Lung (tissue), 12 donors: ENCODE measurements around the gene TIGD3. TPM values are rescaled to one million over a fixed set of nuclear protein-coding genes. Genes with fewer than 3 reads are reported as not detected.
"Not testable (repeated sequence)": the region's sequence is repeated elsewhere in the genome, so short reads cannot be mapped to it uniquely, and the experiment has no call there.

Source experiments
- ATAC-seq: fragments of 200-7000 bp; cut with Tn5 transposase; one replicate; pipeline ENCODE4 v1.9.1; 2020; ENCODE audit warnings: moderate number of reproducible peaks; ENCODE audit not compliant: insufficient read depth, low FRiP score
- DNase-seq, 3 donors: peaks; one replicate each; pipeline ENCODE4 v3.0.0-alpha.2; 2013 to 2017
- H3K27ac ChIP-seq, 2 donors: one replicate each; pipeline ENCODE4 v1.5.1; 2013; ENCODE audit warnings: mild to moderate bottlenecking in 2 of 2, moderate library complexity in 2 of 2, control low read depth in 1 of 2, inconsistent platforms in 1 of 2, low read depth in 1 of 2, low read length in 1 of 2
- H3K27me3 ChIP-seq, 3 donors: one replicate each; pipeline ENCODE4 v1.5.1; 2013; ENCODE audit warnings: low read length in 2 of 3; ENCODE audit not compliant: control insufficient read depth in 3 of 3, insufficient read depth in 3 of 3
- H3K36me3 ChIP-seq, 4 donors: one replicate each; pipeline ENCODE4 v1.5.1; 2013; ENCODE audit warnings: low read length in 4 of 4, mild to moderate bottlenecking in 1 of 4, moderate library complexity in 1 of 4; ENCODE audit not compliant: control insufficient read depth in 4 of 4, insufficient read depth in 4 of 4
- H3K4me1 ChIP-seq, 5 donors: one replicate each; pipeline ENCODE4 v1.5.1; 2013; ENCODE audit warnings: low read length in 5 of 5, mild to moderate bottlenecking in 2 of 5, moderate library complexity in 1 of 5; ENCODE audit not compliant: control insufficient read depth in 5 of 5, insufficient read depth in 5 of 5
- H3K4me3 ChIP-seq: one replicate; pipeline ENCODE4 v1.5.1; 2013; ENCODE audit warnings: mild to moderate bottlenecking, control low read depth, moderate library complexity
- H3K9ac ChIP-seq, 2 donors: one replicate each; pipeline ENCODE4 v1.5.1; 2013; ENCODE audit warnings: low read length in 2 of 2, control low read depth in 1 of 2; ENCODE audit not compliant: insufficient read depth in 1 of 2
- H3K9me3 ChIP-seq, 4 donors: one replicate each; pipeline ENCODE4 v1.5.1; 2013; ENCODE audit warnings: low read length in 3 of 4, mild to moderate bottlenecking in 1 of 4, moderate library complexity in 1 of 4; ENCODE audit not compliant: control insufficient read depth in 4 of 4, insufficient read depth in 3 of 4
- WGBS, 2 donors: extraction: QIAGEN DNeasy Blood & Tissue Kit; methylation state at CpG; one replicate each; pipeline ENCODE4 v1.1.7; 2013; 5-methylcytosine and 5-hydroxymethylcytosine counted together
- polyA plus RNA-seq, 2 donors: library from polyadenylated mRNA; stranded (reverse); fragments of 200-250 nt; gene quantifications; one replicate each; pipeline ENCODE4 v1.2.1, GENCODE V29; 2013
- total RNA-seq, 2 donors: library from RNA; depleted of rRNA in 1 of 2; stranded (reverse); fragments of >200 nt in 1 of 2; gene quantifications; one replicate each; pipeline ENCODE4 v1.2.1, GENCODE V29; 2014 to 2021
- TF ChIP-seq, protein P1 (sequence below): IDR thresholded peaks from 2 replicates; pipeline ENCODE4 v1.5.1; 2012; ENCODE audit warnings: mild to moderate bottlenecking; ENCODE audit errors: control extremely low read depth, extremely low read depth
- donor health status: control.
- donor health status: control.
- donor health status: Bipolar disorder and iron deficiency.
- donor health status: healthy.
- donor health status: DM: yes; HTN: yes; CAD: no.

Gene TIGD3
- total and polyA plus RNA-seq, 4 donors = 0.21 to 0.27 (median 0.24) TPM; not detected in 1

GRCh38 chr11:65329478-65329877 lies 25.1 kb upstream of the TIGD3 start:
- DNase-seq (no peak), ATAC-seq (no peak)
- Histone ChIP-seq H3K36me3 (no peaks in the 10 kb centered on the region), H3K4me1 (peaks cover 0 to 6% (median 0%) of the 10 kb centered on the region in 5 donors), H3K27me3 (no peaks in the 10 kb centered on the region), H3K4me3 (no peak overlapping the region), H3K27ac (no peak overlapping the region), H3K9me3 (no peaks in the 10 kb centered on the region), H3K9ac (no peak overlapping the region)
- TF ChIP-seq, protein P1, sequence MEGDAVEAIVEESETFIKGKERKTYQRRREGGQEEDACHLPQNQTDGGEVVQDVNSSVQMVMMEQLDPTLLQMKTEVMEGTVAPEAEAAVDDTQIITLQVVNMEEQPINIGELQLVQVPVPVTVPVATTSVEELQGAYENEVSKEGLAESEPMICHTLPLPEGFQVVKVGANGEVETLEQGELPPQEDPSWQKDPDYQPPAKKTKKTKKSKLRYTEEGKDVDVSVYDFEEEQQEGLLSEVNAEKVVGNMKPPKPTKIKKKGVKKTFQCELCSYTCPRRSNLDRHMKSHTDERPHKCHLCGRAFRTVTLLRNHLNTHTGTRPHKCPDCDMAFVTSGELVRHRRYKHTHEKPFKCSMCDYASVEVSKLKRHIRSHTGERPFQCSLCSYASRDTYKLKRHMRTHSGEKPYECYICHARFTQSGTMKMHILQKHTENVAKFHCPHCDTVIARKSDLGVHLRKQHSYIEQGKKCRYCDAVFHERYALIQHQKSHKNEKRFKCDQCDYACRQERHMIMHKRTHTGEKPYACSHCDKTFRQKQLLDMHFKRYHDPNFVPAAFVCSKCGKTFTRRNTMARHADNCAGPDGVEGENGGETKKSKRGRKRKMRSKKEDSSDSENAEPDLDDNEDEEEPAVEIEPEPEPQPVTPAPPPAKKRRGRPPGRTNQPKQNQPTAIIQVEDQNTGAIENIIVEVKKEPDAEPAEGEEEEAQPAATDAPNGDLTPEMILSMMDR = no peak
- 35 to 40% methylated on average over 2 of the region's 2 CpGs for WGBS, 2 donors

DNA sequence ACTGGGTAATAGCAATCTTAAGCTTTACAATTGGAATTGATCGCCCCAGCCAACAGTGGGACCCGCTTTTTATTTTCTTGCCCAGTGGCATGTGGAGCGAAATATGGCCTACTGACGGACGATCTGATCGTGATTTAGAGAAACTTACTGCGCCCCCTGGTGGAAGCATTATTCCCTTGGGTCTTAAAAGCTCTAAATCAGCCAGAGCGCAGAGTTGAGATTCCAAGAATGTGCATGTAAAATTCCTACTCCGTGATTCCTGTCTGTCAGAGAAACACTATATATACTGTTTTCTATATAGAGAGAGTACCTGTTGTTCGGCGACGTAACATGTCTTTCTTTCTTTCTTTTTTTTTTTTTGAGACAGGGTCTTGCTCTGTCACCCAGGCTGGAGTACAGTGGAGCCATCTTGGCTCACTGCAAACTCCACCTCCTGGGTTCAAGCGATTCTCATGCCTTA lies 24.6 kb upstream of the TIGD3 start:
- 9% methylated on average over 13 of the region's 13 CpGs for WGBS, 2 donors
- DNase-seq (peak; percentile 88 to 95 (median 92)), ATAC-seq (no peak)
- Histone ChIP-seq H3K4me3 (no peak overlapping the region), H3K27me3 (no peaks in the 10 kb centered on the region), H3K36me3 (no peaks in the 10 kb centered on the region), H3K9me3 (no peaks in the 10 kb centered on the region), H3K4me1 (peaks cover 0 to 11% (median 4%) of the 10 kb centered on the region in 5 donors), H3K9ac (peak overlapping the region in 1 of 2 donors; percentile 23), H3K27ac (peak overlapping the region in 1 of 2 donors; percentile 34)
- TF ChIP-seq, protein P1 = peak; percentile 93

GRCh38 chr11:65330544-65330943 lies 24.0 kb upstream of the TIGD3 start:
- ATAC-seq = no peak
- Histone ChIP-seq H3K27ac (no peak overlapping the region), H3K36me3 (no peaks in the 10 kb centered on the region), H3K4me3 (no peak overlapping the region), H3K9ac (no peak overlapping the region), H3K27me3 (no peaks in the 10 kb centered on the region), H3K4me1 (peaks cover 0 to 16% (median 9%) of the 10 kb centered on the region in 5 donors), H3K9me3 (no peaks in the 10 kb centered on the region)
- TF ChIP-seq, protein P1 = no peak
- DNase-seq = no peak
- 82 to 88% methylated on average over 7 of the region's 7 CpGs for WGBS, 2 donors

DNA sequence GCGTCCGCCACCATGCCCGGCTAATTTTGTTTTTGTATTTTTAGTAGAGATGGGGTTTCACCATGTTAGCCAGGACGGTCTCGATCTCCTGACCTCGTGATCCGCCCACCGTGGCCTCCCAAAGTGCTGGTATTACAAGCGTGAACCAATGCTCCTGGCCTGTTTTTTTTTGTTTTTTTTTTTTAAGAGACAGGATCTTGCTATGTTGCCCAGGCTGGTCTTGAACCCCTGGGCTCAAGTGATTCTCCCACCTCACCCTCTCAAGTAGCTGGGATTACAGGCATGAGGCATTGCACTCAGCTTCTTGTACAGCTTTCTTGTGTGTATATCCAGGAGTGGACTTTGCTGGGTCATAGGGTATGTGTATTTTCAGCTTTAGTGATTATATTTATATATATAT lies 22.0 kb upstream of the TIGD3 start:
- H3K4me1 ChIP-seq = peaks cover 0 to 17% (median 9%) of the 10 kb centered on the region in 5 donors
- not testable (repeated sequence) for DNase-seq, H3K27ac ChIP-seq, H3K36me3 ChIP-seq, H3K9me3 ChIP-seq, H3K9ac ChIP-seq, H3K27me3 ChIP-seq, ATAC-seq, H3K4me3 ChIP-seq
- WGBS, 2 donors = 87 to 91% methylated on average over 9 of the region's 9 CpGs
